Keratinocyte (primary cell): ENCODE results near the gene OS9. TPM values are rescaled to one million over a fixed set of nuclear protein-coding genes. Genes with fewer than 3 reads are reported as not detected.

Experiments
- DNase-seq: peaks from one replicate; pipeline ENCODE4 v3.0.0-alpha.2; 2011; ENCODE audit warnings: low read depth, missing footprints, low spot score
- FAIRE-seq: peaks from 2 replicates; lab custom pipeline; 2011; peaks lifted over from hg19 to GRCh38; lab: Jason Lieb, UNC
- H2AFZ ChIP-seq: 2 replicates; pipeline ENCODE4 v1.6.0; 2012; ENCODE audit warnings: low read length, control low read depth, inconsistent platforms; ENCODE audit not compliant: control insufficient read depth
- H3K27ac ChIP-seq: 2 replicates; pipeline ENCODE4 v1.5.1; 2011; ENCODE audit warnings: low read length; ENCODE audit not compliant: control insufficient read depth, insufficient read depth
- H3K27me3 ChIP-seq: 3 replicates; pipeline ENCODE4 v1.6.0; 2011; ENCODE audit warnings: low read length; ENCODE audit not compliant: control insufficient read depth, insufficient read depth; ENCODE audit errors: extremely low read depth
- H3K36me3 ChIP-seq, 2 experiments: 2 replicates in 1 of 2; 3 replicates in 1 of 2; pipeline ENCODE4 v1.5.1; 2011; ENCODE audit warnings: low read length in 2 of 2, mild to moderate bottlenecking in 1 of 2; ENCODE audit not compliant: control insufficient read depth in 2 of 2, insufficient read depth in 2 of 2; ENCODE audit errors: extremely low read depth in 1 of 2
- H3K4me1 ChIP-seq: 3 replicates; pipeline ENCODE4 v1.5.1; 2011; ENCODE audit warnings: low read length; ENCODE audit not compliant: control insufficient read depth, insufficient read depth; ENCODE audit errors: extremely low read depth
- H3K4me2 ChIP-seq: 3 replicates; pipeline ENCODE4 v1.6.0; 2011; ENCODE audit warnings: low read depth, low read length; ENCODE audit not compliant: control insufficient read depth, insufficient read depth; ENCODE audit errors: extremely low read depth
- H3K4me3 ChIP-seq, 3 experiments: fragments of 200-600 bp in 1 of 3; sonication (generic) in 1 of 3; 2 replicates in 2 of 3; 3 replicates in 1 of 3; pipeline ENCODE4 v1.5.1; 2011 to 2016; ENCODE audit warnings: low read length in 3 of 3, mild to moderate bottlenecking in 3 of 3, control low read depth in 2 of 3, inconsistent platforms in 1 of 3, low read depth in 1 of 3, mixed read lengths in 1 of 3, mixed run types in 1 of 3, moderate library complexity in 1 of 3; ENCODE audit not compliant: control insufficient read depth in 2 of 3, insufficient read depth in 2 of 3; ENCODE audit errors: extremely low read depth in 1 of 3
- H3K79me2 ChIP-seq: 2 replicates; pipeline ENCODE4 v1.6.0; 2012; ENCODE audit warnings: low read length; ENCODE audit not compliant: control insufficient read depth, insufficient read depth
- H3K9ac ChIP-seq: 3 replicates; pipeline ENCODE4 v1.6.0; 2011; ENCODE audit warnings: low read length; ENCODE audit not compliant: control insufficient read depth, insufficient read depth; ENCODE audit errors: extremely low read depth
- H3K9me1 ChIP-seq: 3 replicates; pipeline ENCODE4 v1.6.0; 2011; ENCODE audit warnings: low read length; ENCODE audit not compliant: control insufficient read depth, insufficient read depth; ENCODE audit errors: extremely low read depth
- H3K9me3 ChIP-seq: 2 replicates; pipeline ENCODE4 v1.5.1; 2012; ENCODE audit warnings: low read depth, low read length; ENCODE audit not compliant: control insufficient read depth
- H4K20me1 ChIP-seq: 3 replicates; pipeline ENCODE4 v1.6.0; 2011; ENCODE audit warnings: low read length; ENCODE audit not compliant: control insufficient read depth, insufficient read depth; ENCODE audit errors: extremely low read depth
- CTCF ChIP-seq, 3 experiments: IDR thresholded peaks in 1 of 3; conservative IDR thresholded peaks in 1 of 3; optimal IDR thresholded peaks in 1 of 3; 2 replicates in 2 of 3; 3 replicates in 1 of 3; pipeline versions ENCODE3 to v1.5.1; 2011; ENCODE audit warnings: low read length in 3 of 3, mild to moderate bottlenecking in 3 of 3, moderate library complexity in 2 of 3, control low read depth in 1 of 3, inconsistent platforms in 1 of 3; ENCODE audit not compliant: insufficient read depth in 2 of 3; ENCODE audit errors: extremely low read depth in 1 of 3
- EZH2 ChIP-seq: IDR thresholded peaks from one replicate; pipeline ENCODE4 v1.6.1; 2012; ENCODE audit warnings: inconsistent platforms, mild to moderate bottlenecking, low read length, moderate library complexity
- dilution Hi-C: fragments of 300-500 bp; cut with MboI; formaldehyde crosslinking; loops from one replicate; pipeline ENCODE4 v1.7.0; 2020; ENCODE audit warnings: low sequenced_read_pairs; ENCODE audit not compliant: extremely low pct_ligation_motif_present
- polyA plus RNA-seq, 5 experiments: library from polyadenylated mRNA; depleted of rRNA in 3 of 5; stranded (reverse) in 3 of 5; stranded (forward) in 1 of 5; unstranded in 1 of 5; fragments of >200 nt; gene quantifications; 1 replicate in 1 of 5; 2 replicates in 3 of 5; 3 replicates in 1 of 5; pipeline versions ENCODE4 v1.2.1 to v1.2.3, GENCODE V29; 2011 to 2012; ENCODE audit warnings: missing spikeins in 2 of 5, low read depth in 1 of 5, low replicate concordance in 1 of 5

The OS9 gene
- polyA plus RNA-seq, 1 donor (not counting 4 experiments of a cell fraction or from before 2014, with no cell fraction given) = 82.2 TPM

GRCh38 chr12:57735952-57736740 is 42.2 kb downstream of the OS9 start:
- H3K9me3 ChIP-seq = no peaks in the 10 kb centered on the region
- no peak for FAIRE-seq
- H3K9me1 ChIP-seq = no peaks in the 10 kb centered on the region
- H2AFZ ChIP-seq = no peak overlapping the region
- dilution Hi-C loops = loop anchor here (25.0 kb wide), 1 partner anchor 149 kb away; the partner anchor contains the start of gene PIP4K2C
- no peaks in the 10 kb centered on the region for H4K20me1 ChIP-seq
- H3K79me2 ChIP-seq = no peaks in the 10 kb centered on the region
- peak overlapping the region in 2 of 3 experiments; percentile 34 to 47 for H3K4me3 ChIP-seq
- TF ChIP-seq EZH2 (no peak), CTCF (optimal IDR thresholded peaks at IDR 0.05 in 1 of 3, IDR thresholded peaks at IDR 0.05 in 1 of 3, conservative IDR thresholded peaks at IDR 0.05 in 1 of 3; ENCODE audit: extremely low read depth in 1 of 3, insufficient read depth in 2 of 3, low read length in 3 of 3) (peak in 2 of 3 experiments; percentile 22 to 49)
- no peak overlapping the region for H3K27ac ChIP-seq
- H3K36me3 ChIP-seq = no peaks in the 10 kb centered on the region
- no peak for DNase-seq
- peaks cover 15% of the 10 kb centered on the region for H3K4me1 ChIP-seq
- peak overlapping the region; percentile 4 for H3K9ac ChIP-seq
- peak overlapping the region; percentile 67 for H3K4me2 ChIP-seq
- peaks cover 60% of the 10 kb centered on the region for H3K27me3 ChIP-seq

GRCh38 chr12:57736741-57737466 is 43.0 kb downstream of the OS9 start:
- FAIRE-seq = no peak

More at GRCh38 chr12:57736741-57737466, 43.0 kb downstream of the OS9 start:
- H3K9me1 ChIP-seq = no peaks in the 10 kb centered on the region
- TF ChIP-seq EZH2 (peak; percentile 95), CTCF (optimal IDR thresholded peaks at IDR 0.05 in 1 of 3, IDR thresholded peaks at IDR 0.05 in 1 of 3, conservative IDR thresholded peaks at IDR 0.05 in 1 of 3; ENCODE audit: extremely low read depth in 1 of 3, insufficient read depth in 2 of 3, low read length in 3 of 3) (no peak)
- peaks cover 60% of the 10 kb centered on the region for H3K27me3 ChIP-seq
- H3K4me3 ChIP-seq = peak overlapping the region in 2 of 3 experiments; percentile 34 to 47
- no peaks in the 10 kb centered on the region for H3K36me3 ChIP-seq
- H3K4me2 ChIP-seq = peak overlapping the region; percentile 67
- H2AFZ ChIP-seq = no peak overlapping the region
- dilution Hi-C loops = loop anchor here (25.0 kb wide), 1 partner anchor 150 kb away; the partner anchor contains the start of gene PIP4K2C
- H3K9ac ChIP-seq = no peak overlapping the region
- H3K9me3 ChIP-seq = no peaks in the 10 kb centered on the region
- H3K4me1 ChIP-seq = peaks cover 15% of the 10 kb centered on the region
- no peaks in the 10 kb centered on the region for H3K79me2 ChIP-seq
- no peak overlapping the region for H3K27ac ChIP-seq
- no peak for DNase-seq
- no peaks in the 10 kb centered on the region for H4K20me1 ChIP-seq
